B cell (primary cell): ENCODE data around the gene PLEKHG3. TPM values are rescaled to one million over a fixed set of nuclear protein-coding genes. Genes with fewer than 3 reads are reported as not detected.

Source experiments
- ATAC-seq: fragments of 200-7000 bp; cut with Tn5 transposase; one replicate; pipeline ENCODE4 v1.10.0; 2021; ENCODE audit warnings: low read depth, mild to moderate bottlenecking, moderate number of reproducible peaks, moderate library complexity
- CTCF ChIA-PET: fragments of 350-600 bp; sonication (Branson Sonifier 250); formaldehyde crosslinking; loops from one replicate; lab custom pipeline; 2021; ENCODE audit warnings: antibody characterized with exemption, inconsistent platforms; lab: Charles Lee
- POLR2A ChIA-PET: fragments of 350-600 bp; sonication (Branson Sonifier 250); formaldehyde crosslinking; loops from one replicate; lab custom pipeline; 2021; ENCODE audit warnings: antibody characterized with exemption; lab: Charles Lee
- DNase-seq: peaks from one replicate; pipeline ENCODE4 v3.0.0; 2013
- H2AFZ ChIP-seq: 2 replicates; pipeline ENCODE4 v1.6.1; 2012; ENCODE audit warnings: mild to moderate bottlenecking, low read depth, low read length; ENCODE audit not compliant: insufficient read depth, poor library complexity, severe bottlenecking
- H3K27ac ChIP-seq, 2 donors: 1 replicate in 1 of 2; 2 replicates in 1 of 2; pipeline ENCODE4 v1.5.1; 2012 to 2013; ENCODE audit warnings: low read length in 2 of 2, mild to moderate bottlenecking in 2 of 2, moderate library complexity in 1 of 2
- H3K27me3 ChIP-seq, 4 experiments: fragments of 200-600 bp in 1 of 4; sonication (generic) in 1 of 4; replicated peaks in 1 of 4; 1 replicate in 2 of 4; 2 replicates in 2 of 4; pipeline versions ENCODE4 v1.6.1 to v1.7.0; 2013 to 2016; ENCODE audit warnings: low read length in 3 of 4, mild to moderate bottlenecking in 2 of 4, mixed read lengths in 1 of 4, moderate library complexity in 1 of 4; ENCODE audit not compliant: insufficient read depth in 4 of 4, control insufficient read depth in 3 of 4; ENCODE audit errors: control extremely low read depth in 1 of 4
- H3K36me3 ChIP-seq, 2 experiments: replicated peaks in 1 of 2; 1 replicate in 1 of 2; 2 replicates in 1 of 2; pipeline versions ENCODE4 v1.6.1 to v1.7.1; 2013; ENCODE audit warnings: low read length in 1 of 2; ENCODE audit not compliant: insufficient read depth in 2 of 2, control insufficient read depth in 1 of 2; ENCODE audit errors: control extremely low read depth in 1 of 2, extremely low read depth in 1 of 2
- H3K4me1 ChIP-seq, 2 donors: fragments of 200-600 bp in 1 of 2; sonication (generic) in 1 of 2; 1 replicate in 1 of 2; 2 replicates in 1 of 2; pipeline versions ENCODE4 v1.5.1 to v1.6.1; 2013 to 2017; ENCODE audit warnings: low read length in 2 of 2; ENCODE audit not compliant: control insufficient read depth in 2 of 2, insufficient read depth in 2 of 2
- H3K4me2 ChIP-seq: replicated peaks from 2 replicates; pipeline ENCODE3; 2012; ENCODE audit warnings: mild to moderate bottlenecking, low read depth, low read length; ENCODE audit not compliant: poor library complexity, severe bottlenecking
- H3K4me3 ChIP-seq, 5 experiments: fragments of 200-600 bp in 1 of 5; sonication (generic) in 1 of 5; 1 replicate in 3 of 5; 2 replicates in 2 of 5; pipeline versions ENCODE4 v1.5.1 to v1.7.0; 2011 to 2016; ENCODE audit warnings: low read length in 4 of 5, mild to moderate bottlenecking in 4 of 5, low read depth in 2 of 5, control low read depth in 1 of 5, moderate library complexity in 1 of 5; ENCODE audit not compliant: insufficient read depth in 1 of 5; ENCODE audit errors: control extremely low read depth in 1 of 5, extremely low read depth in 1 of 5
- H3K79me2 ChIP-seq: fragments of 200-600 bp; sonication (generic); one replicate; pipeline ENCODE4 v1.6.0; 2016; ENCODE audit warnings: low read length; ENCODE audit not compliant: control insufficient read depth, insufficient read depth
- H3K9ac ChIP-seq: fragments of 200-600 bp; sonication (generic); 2 replicates; pipeline ENCODE4 v1.6.1; 2017; ENCODE audit warnings: mild to moderate bottlenecking, low read length, moderate library complexity
- H3K9me3 ChIP-seq, 3 donors: one replicate each; pipeline versions ENCODE4 v1.6.1 to v1.7.1; 2013; ENCODE audit warnings: low read length in 2 of 3; ENCODE audit not compliant: control insufficient read depth in 2 of 3, insufficient read depth in 1 of 3; ENCODE audit errors: control extremely low read depth in 1 of 3
- H4K20me1 ChIP-seq: 2 replicates; pipeline ENCODE4 v1.6.0; 2012; ENCODE audit warnings: mild to moderate bottlenecking, low read length; ENCODE audit not compliant: insufficient read depth, control insufficient read depth, poor library complexity, severe bottlenecking
- H3K27ac Mint-ChIP-seq: one replicate; pipeline ENCODE4 v1.8.0; 2021; ENCODE audit warnings: mixed read lengths
- H3K27me3 Mint-ChIP-seq: one replicate; pipeline ENCODE4 v1.8.0; 2021; ENCODE audit warnings: mixed read lengths
- H3K4me1 Mint-ChIP-seq: one replicate; pipeline ENCODE4 v1.8.0; 2021; ENCODE audit warnings: mixed read lengths
- H3K4me3 Mint-ChIP-seq: one replicate; pipeline ENCODE4 v1.8.0; 2021; ENCODE audit warnings: mixed read lengths
- H3K9me3 Mint-ChIP-seq: one replicate; pipeline ENCODE4 v1.8.0; 2022; ENCODE audit warnings: mixed read lengths; ENCODE audit not compliant: insufficient read depth
- EZH2 ChIP-seq: IDR thresholded peaks from 2 replicates; pipeline ENCODE4 v1.6.1; 2012; ENCODE audit warnings: borderline replicate concordance, low read depth, mild to moderate bottlenecking, moderate library complexity, low read length; ENCODE audit not compliant: insufficient read depth, poor library complexity, severe bottlenecking
- WGBS: methylation state at CpG from one replicate; pipeline ENCODE4 v1.1.5; 2013; ENCODE audit warnings: missing lambda C conversion rate; ENCODE audit not compliant: insufficient coverage; 5-methylcytosine and 5-hydroxymethylcytosine counted together
- intact Hi-C: fragments of 100-400 bp; cut with micrococcal nuclease; formaldehyde crosslinking; loops from one replicate; pipeline ENCODE4 v1.10.0; 2022
- polyA plus RNA-seq: library from polyadenylated mRNA; depleted of rRNA; stranded (reverse); fragments of >200 nt; gene quantifications from 2 replicates; pipeline ENCODE4 v1.2.3, GENCODE V29; 2012
- total RNA-seq, 2 donors: library from RNA; stranded (reverse); fragments of 120-200 nt in 1 of 2; gene quantifications; 1 replicate in 1 of 2; 2 replicates in 1 of 2; pipeline versions ENCODE4 v1.2.3 to v1.2.4, GENCODE V29; 2013 to 2022
- TF ChIP-seq, protein P1 (sequence below): fragments of 200-600 bp; IDR thresholded peaks from one replicate; pipeline ENCODE4 v1.8.0; 2022; ENCODE audit warnings: antibody characterized with exemption, mild to moderate bottlenecking

PLEKHG3 gene
- total and polyA plus RNA-seq, 2 donors (not counting 1 experiment from before 2014, with no cell fraction given), result 0.12 to 0.25 TPM

DNA sequence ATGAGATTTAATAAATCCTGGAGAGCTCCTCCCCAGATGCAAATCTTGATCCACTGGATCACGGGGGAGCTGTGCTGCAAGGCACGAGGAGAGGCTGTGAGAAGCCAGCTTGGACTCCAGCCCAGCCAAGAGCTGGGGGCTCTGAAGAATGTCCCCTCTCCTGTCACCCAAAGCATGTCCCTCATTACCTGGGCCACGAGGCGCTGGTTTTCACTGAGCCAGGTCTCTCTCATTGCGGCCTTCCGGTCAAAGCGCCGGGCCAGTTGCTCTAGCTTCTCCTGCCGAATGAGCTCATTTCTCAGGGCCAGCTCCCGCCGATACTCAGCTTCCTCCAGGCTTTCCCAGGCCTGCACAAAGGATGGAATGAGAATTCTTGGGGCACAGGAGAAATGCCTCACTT lies 92.1 kb downstream of the PLEKHG3 start:
- intact Hi-C loops, result no loop called here
- Histone ChIP-seq H3K4me1 (no peaks in the 10 kb centered on the region), H3K9me3 (no peaks in the 10 kb centered on the region), H3K9ac (no peak overlapping the region), H3K27ac (no peak overlapping the region), H3K4me3 (no peak overlapping the region), H3K79me2 (no peaks in the 10 kb centered on the region), H3K36me3 (no peaks in the 10 kb centered on the region), H2AFZ (no peak overlapping the region), H3K27me3 (peaks cover 0 to 6% (median 0%) of the 10 kb centered on the region in 4 experiments), H4K20me1 (no peaks in the 10 kb centered on the region), H3K4me2 (no peak overlapping the region)
- H3K27me3 Mint-ChIP-seq, result peaks cover 23% of the 10 kb centered on the region
- H3K4me1 Mint-ChIP-seq, result no peaks in the 10 kb centered on the region
- WGBS, result 91% methylated on average over 8 of the region's 11 CpGs
- no peak for TF ChIP-seq EZH2
- TF ChIP-seq, protein P1, sequence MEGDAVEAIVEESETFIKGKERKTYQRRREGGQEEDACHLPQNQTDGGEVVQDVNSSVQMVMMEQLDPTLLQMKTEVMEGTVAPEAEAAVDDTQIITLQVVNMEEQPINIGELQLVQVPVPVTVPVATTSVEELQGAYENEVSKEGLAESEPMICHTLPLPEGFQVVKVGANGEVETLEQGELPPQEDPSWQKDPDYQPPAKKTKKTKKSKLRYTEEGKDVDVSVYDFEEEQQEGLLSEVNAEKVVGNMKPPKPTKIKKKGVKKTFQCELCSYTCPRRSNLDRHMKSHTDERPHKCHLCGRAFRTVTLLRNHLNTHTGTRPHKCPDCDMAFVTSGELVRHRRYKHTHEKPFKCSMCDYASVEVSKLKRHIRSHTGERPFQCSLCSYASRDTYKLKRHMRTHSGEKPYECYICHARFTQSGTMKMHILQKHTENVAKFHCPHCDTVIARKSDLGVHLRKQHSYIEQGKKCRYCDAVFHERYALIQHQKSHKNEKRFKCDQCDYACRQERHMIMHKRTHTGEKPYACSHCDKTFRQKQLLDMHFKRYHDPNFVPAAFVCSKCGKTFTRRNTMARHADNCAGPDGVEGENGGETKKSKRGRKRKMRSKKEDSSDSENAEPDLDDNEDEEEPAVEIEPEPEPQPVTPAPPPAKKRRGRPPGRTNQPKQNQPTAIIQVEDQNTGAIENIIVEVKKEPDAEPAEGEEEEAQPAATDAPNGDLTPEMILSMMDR, result no peak
- H3K4me3 Mint-ChIP-seq, result no peak overlapping the region
- no peak for DNase-seq
- H3K27ac Mint-ChIP-seq, result no peak overlapping the region
- ChIA-PET POLR2A (no interaction called here), CTCF (interaction anchor here (0.6 to 0.8 kb wide), 2 partner anchors 96 to 491 kb away, joined by 3 read pairs; no protein-coding TSS in a partner anchor)
- no peak for ATAC-seq
- no peaks in the 10 kb centered on the region for H3K9me3 Mint-ChIP-seq

- Mint-ChIP-seq H3K27me3 (peaks cover 32% of the 10 kb centered on the region), H3K4me1 (no peaks in the 10 kb centered on the region), H3K9me3 (no peaks in the 10 kb centered on the region), H3K27ac (no peak overlapping the region), H3K4me3 (no peak overlapping the region)
- H3K4me2 ChIP-seq, result no peak overlapping the region
- no peaks in the 10 kb centered on the region for H3K4me1 ChIP-seq
- 96% methylated on average over 10 of the region's 10 CpGs for WGBS
- CTCF ChIA-PET, result interaction anchor here (1.2 to 6.0 kb wide), 3 partner anchors 18 to 255 kb away, joined by 3 to 64 read pairs (median 4); no protein-coding TSS in a partner anchor
- intact Hi-C loops, result no loop called here
- no peak overlapping the region for H3K9ac ChIP-seq
- H3K9me3 ChIP-seq, result no peaks in the 10 kb centered on the region
- H3K4me3 ChIP-seq, result no peak overlapping the region
- TF ChIP-seq, protein P1, result no peak
- no peak for TF ChIP-seq EZH2
- H3K27ac ChIP-seq, result no peak overlapping the region
- no peaks in the 10 kb centered on the region for H3K79me2 ChIP-seq
- POLR2A ChIA-PET, result no interaction called here
- H3K27me3 ChIP-seq, result peaks cover 0 to 6% (median 0%) of the 10 kb centered on the region in 4 experiments
- no peak overlapping the region for H2AFZ ChIP-seq
- H4K20me1 ChIP-seq, result no peaks in the 10 kb centered on the region
- no peak for DNase-seq
- H3K36me3 ChIP-seq, result no peaks in the 10 kb centered on the region
- no peak for ATAC-seq
These were observed 95.3 kb downstream of the PLEKHG3 start for GRCh38 chr14:64799555-64799954.

Other genes with a start within 250 kb of the PLEKHG3 start
- gene AKAP5, start 238.9 kb upstream of the PLEKHG3 start, total RNA-seq, result 1.4 and 1.7 TPM in 2 replicates
- 0.21 and 0.32 TPM in 2 replicates for gene AKAP5, start 238.9 kb upstream of the PLEKHG3 start, polyA plus RNA-seq
- 45.7 and 51.0 TPM in 2 replicates for gene ZBTB25, start 200.6 kb upstream of the PLEKHG3 start, total RNA-seq
- 19.8 and 20.8 TPM in 2 replicates for gene ZBTB25, start 200.6 kb upstream of the PLEKHG3 start, polyA plus RNA-seq
- 108 and 109 TPM in 2 replicates for gene ZBTB1, start 199.7 kb upstream of the PLEKHG3 start, total RNA-seq
- 52.8 and 81.6 TPM in 2 replicates for gene ZBTB1, start 199.7 kb upstream of the PLEKHG3 start, polyA plus RNA-seq
- gene HSPA2, start 163.7 kb upstream of the PLEKHG3 start, total RNA-seq, result 14.9 and 19.6 TPM in 2 replicates
- 3.6 and 4.5 TPM in 2 replicates for gene HSPA2, start 163.7 kb upstream of the PLEKHG3 start, polyA plus RNA-seq
- not detected in 2 replicates for gene PPP1R36, start 154.5 kb upstream of the PLEKHG3 start, total RNA-seq
- 0.06 TPM in 1 of 2 replicates, not detected in the other for gene PPP1R36, start 154.5 kb upstream of the PLEKHG3 start, polyA plus RNA-seq
- 0.12 TPM in 2 replicates for gene SPTB, start 175.5 kb downstream of the PLEKHG3 start, total RNA-seq
- not detected in 2 replicates for gene SPTB, start 175.5 kb downstream of the PLEKHG3 start, polyA plus RNA-seq
- 67.7 and 77.1 TPM in 2 replicates for gene CHURC1, start 210.0 kb downstream of the PLEKHG3 start, total RNA-seq
- 29.7 and 34.5 TPM in 2 replicates for gene CHURC1, start 210.0 kb downstream of the PLEKHG3 start, polyA plus RNA-seq
- not detected in 2 replicates for gene GPX2, start 238.3 kb downstream of the PLEKHG3 start, total RNA-seq
- not detected in 2 replicates for gene GPX2, start 238.3 kb downstream of the PLEKHG3 start, polyA plus RNA-seq